A375 (cell line): ENCODE results near the gene PRR7. TPM values are rescaled to one million over a fixed set of nuclear protein-coding genes. Genes with fewer than 3 reads are reported as not detected.

Experiments
- total RNA-seq: library from RNA; depleted of rRNA; stranded (reverse); fragments of >200 nt; shearing (Covaris generic); gene quantifications from 2 replicates; pipeline ENCODE4 v1.2.3, GENCODE V29; 2014; rRNA removed

PRR7 gene
- total RNA-seq: 41.0 and 48.8 TPM in 2 replicates

GRCh38 chr5:177446200-177447065, at the start of gene PRR7:
Gene PRR7, plus strand, starts transcription at chr5:177446814. Its CDS starts 8,254 bp downstream, at chr5:177455068.

DNA sequence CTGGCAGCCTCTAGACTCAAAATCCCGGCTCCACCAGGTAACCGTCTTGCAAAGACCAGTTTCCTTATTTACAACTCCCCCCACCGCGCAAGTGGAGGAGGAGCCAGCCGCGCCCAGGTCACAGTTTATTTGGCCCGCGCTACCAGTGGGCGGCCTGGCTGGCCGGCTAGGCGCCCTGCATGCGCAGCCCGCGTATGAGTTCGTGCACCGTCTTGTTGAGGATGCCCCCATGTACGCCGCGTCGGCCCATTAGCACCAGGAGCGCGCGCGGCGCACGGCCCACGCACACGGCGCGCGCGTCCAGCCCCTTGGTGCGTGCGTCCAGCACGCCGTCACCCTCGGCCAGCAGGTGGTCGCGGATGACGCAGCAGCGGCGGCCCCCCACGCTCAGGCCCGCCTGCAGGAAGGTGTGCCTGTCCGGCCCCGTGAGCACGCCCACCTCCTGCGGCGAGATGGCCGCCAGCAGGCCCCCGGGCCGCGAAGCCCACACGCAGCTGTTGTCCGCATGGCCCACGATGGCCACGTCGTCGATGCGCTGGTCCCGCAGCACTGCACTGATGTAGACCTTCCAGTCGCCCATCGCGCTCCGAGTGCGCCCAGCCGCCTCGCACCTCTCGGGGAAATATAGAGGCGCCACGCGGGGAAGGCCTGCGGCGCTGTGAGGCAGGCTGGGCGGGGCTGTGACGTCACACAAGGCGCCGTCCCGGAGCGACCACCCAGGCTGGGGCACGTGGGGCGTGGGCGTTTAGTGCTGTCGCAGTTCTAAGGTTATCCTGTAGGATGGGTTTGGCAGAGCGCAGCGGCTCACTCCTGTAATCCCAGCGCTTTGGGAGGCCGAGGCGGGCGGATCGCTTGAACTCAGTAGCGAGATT, 46.4 kb upstream of the PRR7 start, which contains the start of gene PFN3:
PFN3 (minus strand) TSS at position 665 of the 872 bp plus-strand sequence; CDS start at position 580, 85 bp downstream.

GRCh38 chr5:177409043-177409801, 37.4 kb upstream of the PRR7 start, which contains the start of gene F12:
Gene F12, minus strand, starts transcription at chr5:177409564. Its CDS starts 37 bp downstream, at chr5:177409527.

DNA sequence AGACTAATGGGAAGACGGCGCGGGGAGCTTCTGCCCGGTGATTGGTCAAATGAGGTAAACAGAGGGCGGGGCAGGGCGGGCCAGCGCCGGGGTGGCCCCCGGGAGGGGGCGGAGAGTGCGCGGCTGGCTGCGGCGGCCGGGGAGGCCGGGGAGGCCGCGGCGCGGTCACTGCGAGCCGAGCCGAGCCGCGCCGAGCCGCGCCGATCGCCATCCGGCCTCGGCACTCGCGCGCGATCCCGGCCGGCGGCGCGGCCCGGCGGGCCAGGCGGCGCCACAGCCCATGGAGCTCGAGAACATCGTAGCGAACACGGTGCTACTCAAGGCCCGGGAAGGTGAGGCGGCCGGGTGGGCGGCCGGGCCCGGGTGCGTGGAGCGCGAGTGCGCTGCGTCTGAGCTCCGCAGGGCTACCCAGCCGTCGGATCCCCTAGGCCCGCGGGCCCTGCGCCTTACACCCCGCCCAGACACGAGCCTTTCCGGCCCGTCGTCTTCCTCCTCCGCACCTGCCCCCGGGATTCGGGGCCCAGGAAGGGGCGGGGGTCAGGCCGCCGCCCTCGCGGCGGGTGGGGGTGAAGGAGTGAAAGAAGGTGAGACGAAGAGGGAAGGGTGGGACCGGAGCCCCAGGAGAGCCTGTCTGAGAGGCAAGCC, 19.9 kb upstream of the PRR7 start, which contains the start of gene GRK6:
GRK6 (plus strand) TSS at position 111 of the 645 bp plus-strand sequence; CDS start at position 281, 170 bp downstream.

DNA sequence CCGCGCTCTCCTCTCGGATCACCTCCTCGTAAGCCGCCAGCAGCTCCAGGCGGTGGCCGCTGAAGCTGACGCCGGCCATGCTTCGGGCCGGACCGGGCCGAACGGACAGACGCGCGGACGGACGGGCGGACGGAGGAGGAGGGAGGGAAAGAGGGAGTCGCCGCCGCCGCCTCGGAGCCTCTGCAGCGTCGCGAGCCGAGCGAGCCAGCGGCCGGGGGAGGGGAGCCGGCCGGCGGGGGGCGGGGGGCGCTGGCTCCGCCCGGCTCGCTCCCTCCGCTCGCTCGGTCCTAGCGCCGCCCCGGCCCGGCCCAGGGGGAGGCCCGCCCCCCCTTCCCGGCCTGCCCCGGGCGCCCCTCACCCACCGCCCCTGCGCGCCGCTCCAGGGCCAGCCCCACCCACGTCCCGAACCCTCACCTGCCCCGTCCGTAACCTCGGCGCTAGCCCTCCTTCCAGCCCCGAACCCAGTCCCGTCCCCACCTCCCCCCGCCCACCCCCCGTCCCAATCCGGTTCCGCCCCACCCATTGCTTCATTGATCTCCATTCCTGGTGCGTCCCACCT, 26.9 kb downstream of the PRR7 start, which contains the start of gene DBN1:
DBN1 (minus strand) TSS at position 192 of the 559 bp plus-strand sequence; CDS start at position 79, 113 bp downstream.

DNA sequence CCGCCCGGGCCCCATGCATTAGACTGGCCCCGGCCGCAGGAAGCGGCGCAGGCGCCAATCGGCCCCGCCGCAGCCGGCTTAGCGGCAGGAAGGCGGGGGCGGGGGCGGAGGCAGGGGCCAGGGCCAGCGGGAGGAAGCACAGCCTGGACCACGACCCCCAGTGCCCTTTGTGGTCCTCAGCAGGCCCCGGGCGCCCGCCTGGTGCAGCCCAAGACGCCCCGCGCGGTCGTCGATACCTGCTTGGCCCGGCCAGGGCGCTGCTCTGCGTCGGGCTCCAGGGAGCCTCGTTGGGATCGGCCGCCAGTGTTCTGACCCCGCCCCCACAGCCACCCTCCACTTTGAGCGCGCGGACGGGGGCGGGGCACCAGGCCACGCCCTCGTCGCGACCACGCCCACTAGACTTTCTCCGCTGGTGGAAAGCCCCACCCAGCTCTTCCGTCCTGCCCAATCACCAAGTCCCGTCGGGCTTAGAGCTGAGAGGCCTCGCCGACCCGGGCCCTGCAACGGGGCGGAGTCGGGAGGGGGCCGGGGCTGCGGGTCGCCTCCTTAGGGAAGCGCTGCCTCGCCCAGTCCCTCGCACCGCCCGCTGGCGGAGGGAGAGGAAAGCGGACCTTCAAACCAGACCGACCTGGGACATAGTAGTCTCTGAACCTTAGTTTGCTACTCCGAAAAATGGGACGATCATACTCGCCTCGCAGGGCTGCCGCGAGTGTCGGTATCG, 50.8 kb downstream of the PRR7 start, which contains the start of gene PDLIM7:
PDLIM7 (minus strand) TSS at position 313 of the 721 bp plus-strand sequence. CDS start 1,092 bp downstream, outside the sequence.

Other genes with a start within 250 kb of the PRR7 start
- gene RAB24, start 143.1 kb upstream of the PRR7 start, total RNA-seq: 46.7 and 50.8 TPM in 2 replicates
- gene PRELID1, start 143.0 kb upstream of the PRR7 start, total RNA-seq: 332 and 346 TPM in 2 replicates
- 38.9 and 51.6 TPM in 2 replicates for gene MXD3, start 134.9 kb upstream of the PRR7 start, total RNA-seq
- gene LMAN2, start 95.1 kb upstream of the PRR7 start, total RNA-seq: 178 and 261 TPM in 2 replicates
- 9.8 and 14.0 TPM in 2 replicates for gene RGS14, start 88.9 kb upstream of the PRR7 start, total RNA-seq
- gene SLC34A1, start 62.4 kb upstream of the PRR7 start, total RNA-seq: 0.34 and 0.61 TPM in 2 replicates
- gene PFN3, start 46.2 kb upstream of the PRR7 start, total RNA-seq: not detected in 2 replicates
- 5.4 and 5.5 TPM in 2 replicates for gene F12, start 37.2 kb upstream of the PRR7 start, total RNA-seq
- gene GRK6, start 20.1 kb upstream of the PRR7 start, total RNA-seq: 38.4 and 42.5 TPM in 2 replicates
- 103 and 122 TPM in 2 replicates for gene DBN1, start 26.8 kb downstream of the PRR7 start, total RNA-seq
- gene PDLIM7, start 50.8 kb downstream of the PRR7 start, total RNA-seq: 162 and 184 TPM in 2 replicates
- 2.3 and 3.1 TPM in 2 replicates for gene DOK3, start 63.0 kb downstream of the PRR7 start, total RNA-seq
- 157 and 168 TPM in 2 replicates for gene DDX41, start 70.1 kb downstream of the PRR7 start, total RNA-seq
- 24.2 and 29.3 TPM in 2 replicates for gene FAM193B, start 107.7 kb downstream of the PRR7 start, total RNA-seq
- gene TMED9, start 145.4 kb downstream of the PRR7 start, total RNA-seq: 79.3 and 92.8 TPM in 2 replicates
- gene B4GALT7, start 153.3 kb downstream of the PRR7 start, total RNA-seq: 22.1 and 28.6 TPM in 2 replicates